ENCODE measurements around the gene VWA8. TPM values are rescaled to one million over a fixed set of nuclear protein-coding genes. Genes with fewer than 3 reads are reported as not detected.

VWA8 gene
- total and polyA plus RNA-seq, 4 donors: 7.1 to 50.3 (median 12.4) TPM

- no peak for DNase-seq (ENCODE audit: low spot score)
- H3K27me3 ChIP-seq (ENCODE audit: control insufficient read depth in 4 of 4, insufficient read depth in 4 of 4, low read length in 3 of 4): no peaks in the 10 kb centered on the region
- WGBS: 95% methylated on average over 2 of the region's 2 CpGs
- TF ChIP-seq MAX (IDR thresholded peaks at IDR 0.05) (no peak), ATF3 (IDR thresholded peaks at IDR 0.05) (no peak), HNF4A (conservative IDR thresholded peaks at IDR 0.05) (no peak), RXRA (IDR thresholded peaks at IDR 0.05) (no peak), GABPA (IDR thresholded peaks at IDR 0.05 in 1 of 2, conservative IDR thresholded peaks at IDR 0.05 in 1 of 2) (no peak), SP1 (IDR thresholded peaks at IDR 0.05) (no peak), FOXA2 (IDR thresholded peaks at IDR 0.05) (no peak), FOXA1 (IDR thresholded peaks at IDR 0.05) (no peak), NR2F2 (IDR thresholded peaks at IDR 0.05) (no peak), HNF4G (IDR thresholded peaks at IDR 0.05) (no peak), ZBTB33 (IDR thresholded peaks at IDR 0.05) (no peak), EGR1 (IDR thresholded peaks at IDR 0.05; ENCODE audit: low read depth in 2 of 2) (no peak), YY1 (IDR thresholded peaks at IDR 0.05) (no peak), RAD21 (IDR thresholded peaks at IDR 0.05) (no peak), TAF1 (conservative IDR thresholded peaks at IDR 0.05) (no peak), JUND (IDR thresholded peaks at IDR 0.05) (no peak)
- TF ChIP-seq, protein P1, sequence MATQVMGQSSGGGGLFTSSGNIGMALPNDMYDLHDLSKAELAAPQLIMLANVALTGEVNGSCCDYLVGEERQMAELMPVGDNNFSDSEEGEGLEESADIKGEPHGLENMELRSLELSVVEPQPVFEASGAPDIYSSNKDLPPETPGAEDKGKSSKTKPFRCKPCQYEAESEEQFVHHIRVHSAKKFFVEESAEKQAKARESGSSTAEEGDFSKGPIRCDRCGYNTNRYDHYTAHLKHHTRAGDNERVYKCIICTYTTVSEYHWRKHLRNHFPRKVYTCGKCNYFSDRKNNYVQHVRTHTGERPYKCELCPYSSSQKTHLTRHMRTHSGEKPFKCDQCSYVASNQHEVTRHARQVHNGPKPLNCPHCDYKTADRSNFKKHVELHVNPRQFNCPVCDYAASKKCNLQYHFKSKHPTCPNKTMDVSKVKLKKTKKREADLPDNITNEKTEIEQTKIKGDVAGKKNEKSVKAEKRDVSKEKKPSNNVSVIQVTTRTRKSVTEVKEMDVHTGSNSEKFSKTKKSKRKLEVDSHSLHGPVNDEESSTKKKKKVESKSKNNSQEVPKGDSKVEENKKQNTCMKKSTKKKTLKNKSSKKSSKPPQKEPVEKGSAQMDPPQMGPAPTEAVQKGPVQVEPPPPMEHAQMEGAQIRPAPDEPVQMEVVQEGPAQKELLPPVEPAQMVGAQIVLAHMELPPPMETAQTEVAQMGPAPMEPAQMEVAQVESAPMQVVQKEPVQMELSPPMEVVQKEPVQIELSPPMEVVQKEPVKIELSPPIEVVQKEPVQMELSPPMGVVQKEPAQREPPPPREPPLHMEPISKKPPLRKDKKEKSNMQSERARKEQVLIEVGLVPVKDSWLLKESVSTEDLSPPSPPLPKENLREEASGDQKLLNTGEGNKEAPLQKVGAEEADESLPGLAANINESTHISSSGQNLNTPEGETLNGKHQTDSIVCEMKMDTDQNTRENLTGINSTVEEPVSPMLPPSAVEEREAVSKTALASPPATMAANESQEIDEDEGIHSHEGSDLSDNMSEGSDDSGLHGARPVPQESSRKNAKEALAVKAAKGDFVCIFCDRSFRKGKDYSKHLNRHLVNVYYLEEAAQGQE (IDR thresholded peaks at IDR 0.05): no peak
- TF ChIP-seq, protein P2, sequence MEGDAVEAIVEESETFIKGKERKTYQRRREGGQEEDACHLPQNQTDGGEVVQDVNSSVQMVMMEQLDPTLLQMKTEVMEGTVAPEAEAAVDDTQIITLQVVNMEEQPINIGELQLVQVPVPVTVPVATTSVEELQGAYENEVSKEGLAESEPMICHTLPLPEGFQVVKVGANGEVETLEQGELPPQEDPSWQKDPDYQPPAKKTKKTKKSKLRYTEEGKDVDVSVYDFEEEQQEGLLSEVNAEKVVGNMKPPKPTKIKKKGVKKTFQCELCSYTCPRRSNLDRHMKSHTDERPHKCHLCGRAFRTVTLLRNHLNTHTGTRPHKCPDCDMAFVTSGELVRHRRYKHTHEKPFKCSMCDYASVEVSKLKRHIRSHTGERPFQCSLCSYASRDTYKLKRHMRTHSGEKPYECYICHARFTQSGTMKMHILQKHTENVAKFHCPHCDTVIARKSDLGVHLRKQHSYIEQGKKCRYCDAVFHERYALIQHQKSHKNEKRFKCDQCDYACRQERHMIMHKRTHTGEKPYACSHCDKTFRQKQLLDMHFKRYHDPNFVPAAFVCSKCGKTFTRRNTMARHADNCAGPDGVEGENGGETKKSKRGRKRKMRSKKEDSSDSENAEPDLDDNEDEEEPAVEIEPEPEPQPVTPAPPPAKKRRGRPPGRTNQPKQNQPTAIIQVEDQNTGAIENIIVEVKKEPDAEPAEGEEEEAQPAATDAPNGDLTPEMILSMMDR (IDR thresholded peaks at IDR 0.05; ENCODE audit: low read depth, low read length, missing input control): no peak
- H3K4me1 ChIP-seq (ENCODE audit: control insufficient read depth in 4 of 4, insufficient read depth in 4 of 4, low read length in 3 of 4): no peaks in the 10 kb centered on the region
- no peak overlapping the region for H3K9ac ChIP-seq (ENCODE audit: low read depth in 1 of 2, low read length in 2 of 2)
- no peak overlapping the region for H3K27ac ChIP-seq (ENCODE audit: low read depth in 1 of 2, low read length in 2 of 2)
- H3K9me3 ChIP-seq (ENCODE audit: control insufficient read depth in 4 of 4, low read length in 3 of 4): no peaks in the 10 kb centered on the region
- peaks cover 0 to 14% (median 7%) of the 10 kb centered on the region in 4 donors for H3K36me3 ChIP-seq (ENCODE audit: control insufficient read depth in 4 of 4, insufficient read depth in 3 of 4, low read depth in 1 of 4, low read length in 3 of 4)
- no peak overlapping the region for H3K4me3 ChIP-seq (ENCODE audit: low read depth in 1 of 3, low read length in 3 of 3)
Observed at GRCh38 chr13:41775251-41775650, 185.7 kb downstream of the VWA8 start.
